GM23338 (cell line): ENCODE results near the gene SLC43A2. TPM values are rescaled to one million over a fixed set of nuclear protein-coding genes. Genes with fewer than 3 reads are reported as not detected.

Experiments used
- ATAC-seq: fragments of 200-7000 bp; cut with Tn5 transposase; 3 replicates; pipeline ENCODE4 v1.9.1; 2020
- DNase-seq: peaks from one replicate; pipeline ENCODE4 v3.0.0-alpha.2; 2015; ENCODE audit warnings: low spot score
- H2AFZ ChIP-seq: fragments of 200-600 bp; sonication (generic); 2 replicates; pipeline ENCODE4 v1.8.0; 2016; ENCODE audit warnings: antibody characterized with exemption, mild to moderate bottlenecking, moderate library complexity
- H3F3A ChIP-seq: fragments of 200-600 bp; sonication (generic); replicated peaks from 2 replicates; pipeline ENCODE4 v1.8.0; 2017; ENCODE audit warnings: antibody characterized with exemption, mixed run types, low read depth
- H3K27ac ChIP-seq: fragments of 200-600 bp; sonication (generic); 2 replicates; pipeline ENCODE4 v1.6.1; 2016; ENCODE audit warnings: low read depth
- H3K27me3 ChIP-seq: fragments of 200-600 bp; sonication (generic); 2 replicates; pipeline ENCODE4 v1.8.0; 2016; ENCODE audit warnings: mild to moderate bottlenecking, mixed run types, moderate library complexity; ENCODE audit not compliant: insufficient read depth
- H3K36me3 ChIP-seq: fragments of 200-600 bp; sonication (generic); 2 replicates; pipeline ENCODE4 v1.8.0; 2016; ENCODE audit warnings: mild to moderate bottlenecking; ENCODE audit not compliant: insufficient read depth
- H3K4me1 ChIP-seq: fragments of 200-600 bp; sonication (generic); 2 replicates; pipeline ENCODE4 v1.8.0; 2016; ENCODE audit warnings: mild to moderate bottlenecking, moderate library complexity; ENCODE audit not compliant: insufficient read depth
- H3K4me2 ChIP-seq: fragments of 200-600 bp; sonication (generic); 2 replicates; pipeline ENCODE4 v1.7.1; 2017; ENCODE audit warnings: mixed run types
- H3K4me3 ChIP-seq: fragments of 200-600 bp; sonication (generic); 2 replicates; pipeline ENCODE4 v1.6.1; 2016; ENCODE audit warnings: mixed run types
- H3K79me2 ChIP-seq: fragments of 200-600 bp; sonication (generic); replicated peaks from 2 replicates; pipeline ENCODE4 v1.8.0; 2017; ENCODE audit warnings: mild to moderate bottlenecking; ENCODE audit not compliant: insufficient read depth
- H3K9me2 ChIP-seq: fragments of 200-600 bp; sonication (generic); 2 replicates; pipeline ENCODE4 v1.8.0; 2017; ENCODE audit not compliant: insufficient read depth
- H4K20me1 ChIP-seq: fragments of 200-600 bp; sonication (generic); replicated peaks from 2 replicates; pipeline ENCODE4 v1.8.0; 2017; ENCODE audit warnings: mild to moderate bottlenecking; ENCODE audit not compliant: insufficient read depth
- H3K27ac Mint-ChIP-seq: 2 replicates; pipeline ENCODE4 v1.8.0; 2020; ENCODE audit warnings: inconsistent platforms, mild to moderate bottlenecking, moderate library complexity, mixed read lengths
- H3K27me3 Mint-ChIP-seq: 3 replicates; pipeline ENCODE4 v1.8.0; 2022; ENCODE audit warnings: low read depth, mild to moderate bottlenecking, moderate library complexity, mixed read lengths, inconsistent platforms; ENCODE audit not compliant: insufficient read depth, poor library complexity
- H3K36me3 Mint-ChIP-seq: 3 replicates; pipeline ENCODE4 v1.8.0; 2021; ENCODE audit warnings: low read depth, mild to moderate bottlenecking, inconsistent platforms, moderate library complexity, mixed read lengths
- H3K4me1 Mint-ChIP-seq: 3 replicates; pipeline ENCODE4 v1.8.0; 2020; ENCODE audit warnings: mild to moderate bottlenecking, inconsistent platforms, mixed read lengths
- H3K4me3 Mint-ChIP-seq: 3 replicates; pipeline ENCODE4 v1.8.0; 2021; ENCODE audit warnings: moderate library complexity, mild to moderate bottlenecking, inconsistent platforms, mixed read lengths
- H3K9me3 Mint-ChIP-seq: 3 replicates; pipeline ENCODE4 v1.8.0; 2020; ENCODE audit warnings: moderate library complexity, mild to moderate bottlenecking, inconsistent platforms, mixed read lengths
- CREB1 ChIP-seq: fragments of 250-450 bp; sonication (Bioruptor Pico); IDR thresholded peaks from 2 replicates; pipeline ENCODE4 v1.5.0; 2020; ENCODE audit warnings: low read depth, mild to moderate bottlenecking, moderate library complexity
- ETS1 ChIP-seq: IDR thresholded peaks from 2 replicates; pipeline ENCODE4 v1.6.1; 2016; ENCODE audit warnings: antibody characterized with exemption
- EZH2 ChIP-seq: fragments of 200-600 bp; sonication (generic); IDR thresholded peaks from one replicate; pipeline ENCODE4 v1.8.0; 2017; ENCODE audit warnings: antibody characterized with exemption, mild to moderate bottlenecking, low read depth; ENCODE audit not compliant: unreplicated experiment
- EZH2phosphoT487 ChIP-seq: fragments of 200-600 bp; sonication (generic); IDR thresholded peaks from one replicate; pipeline ENCODE4 v1.8.1; 2018; ENCODE audit warnings: antibody characterized with exemption; ENCODE audit not compliant: unreplicated experiment
- POLR2AphosphoS5 ChIP-seq: IDR thresholded peaks from 2 replicates; pipeline ENCODE4 v1.6.1; 2016; ENCODE audit warnings: antibody characterized with exemption, low read depth
- REST ChIP-seq: IDR thresholded peaks from one replicate; pipeline ENCODE4 v1.6.1; 2018; ENCODE audit warnings: antibody characterized with exemption; ENCODE audit not compliant: unreplicated experiment
- ZNF114 ChIP-seq: fragments of 250-450 bp; sonication (Bioruptor Pico); IDR thresholded peaks from 2 replicates; pipeline ENCODE4 v1.5.0; 2020; ENCODE audit warnings: mild to moderate bottlenecking, moderate library complexity
- ZNF331 ChIP-seq: fragments of 250-450 bp; sonication (Bioruptor Pico); IDR thresholded peaks from 2 replicates; pipeline ENCODE4 v1.5.0; 2020; ENCODE audit warnings: low read depth, mild to moderate bottlenecking, moderate library complexity
- polyA plus RNA-seq: library from polyadenylated mRNA; unstranded; fragments of >200 nt; fragmentation: Nextera tagmentation; extraction: Ambion mirVana; gene quantifications from 2 replicates; pipeline ENCODE4 v1.2.1, GENCODE V29; 2016
- total RNA-seq: library from RNA; depleted of rRNA; stranded (reverse); fragments of >200 nt; shearing (Covaris generic); gene quantifications from 2 replicates; pipeline ENCODE4 v1.2.3, GENCODE V29; 2014

SLC43A2 gene
- total and polyA plus RNA-seq, 2 experiments from 2014 or later, result 2.2 to 9.8 TPM

- H3K4me2 ChIP-seq, result 0 out of 2 replicates have a peak overlapping the region, but pooled peaks have one; percentile 34
- Mint-ChIP-seq H3K27ac (no peak overlapping the region; the same call in 1 of the 2 replicates), H3K27me3 (peaks cover 21% of the 10 kb centered on the region), H3K9me3 (peaks cover 4% of the 10 kb centered on the region; the same call in 1 of the 3 replicates), H3K4me1 (peaks cover 26% of the 10 kb centered on the region), H3K36me3 (no peaks in the 10 kb centered on the region), H3K4me3 (no peak overlapping the region)
- H3K36me3 ChIP-seq, result no peaks in the 10 kb centered on the region
- no peak overlapping the region for H3K27ac ChIP-seq
- no peaks in the 10 kb centered on the region for H3K79me2 ChIP-seq
- no peaks in the 10 kb centered on the region for H3K9me2 ChIP-seq
- peak overlapping the region; percentile 84; the same call in 1 of the 2 replicates for H2AFZ ChIP-seq
- DNase-seq (no peak), ATAC-seq (peak; percentile 63)
- no peaks in the 10 kb centered on the region for H4K20me1 ChIP-seq
- peaks cover 4% of the 10 kb centered on the region; the same call in 1 of the 2 replicates for H3F3A ChIP-seq
- TF ChIP-seq ZNF114 (CRISPR knock-in tag), result no peak
- no peak for TF ChIP-seq ZNF331 (CRISPR knock-in tag)
- no peak for TF ChIP-seq EZH2phosphoT487
- no peak for TF ChIP-seq CREB1 (CRISPR knock-in tag)
- TF ChIP-seq POLR2AphosphoS5, result no peak
- no peak for TF ChIP-seq REST
- TF ChIP-seq ETS1, result no peak
- no peak for TF ChIP-seq EZH2
- H3K4me3 ChIP-seq, result no peak overlapping the region
- H3K4me1 ChIP-seq, result peaks cover 8% of the 10 kb centered on the region; the same call in 1 of the 2 replicates
- H3K27me3 ChIP-seq, result no peaks in the 10 kb centered on the region
These were observed 59.5 kb downstream of the SLC43A2 start for GRCh38 chr17:1568950-1569810.

- Histone ChIP-seq H3K36me3 (no peaks in the 10 kb centered on the region), H3F3A (peaks cover 4% of the 10 kb centered on the region; the same call in 1 of the 2 replicates)
- no peak overlapping the region for H3K27ac Mint-ChIP-seq
These were observed 62.0 kb downstream of the SLC43A2 start for GRCh38 chr17:1566505-1567199.

More at GRCh38 chr17:1566505-1567199, 62.0 kb downstream of the SLC43A2 start:
- H3K36me3 Mint-ChIP-seq, result no peaks in the 10 kb centered on the region
- Histone ChIP-seq H3K4me1 (peaks cover 8% of the 10 kb centered on the region; the same call in 1 of the 2 replicates), H3K4me2 (no peak overlapping the region), H3K4me3 (no peak overlapping the region), H3K9me2 (no peaks in the 10 kb centered on the region), H4K20me1 (no peaks in the 10 kb centered on the region), H3K27ac (no peak overlapping the region), H3K79me2 (peaks cover under 1% of the 10 kb centered on the region), H2AFZ (peak overlapping the region; percentile 93), H3K27me3 (no peaks in the 10 kb centered on the region)
- ATAC-seq (no peak), DNase-seq (no peak)
- peaks cover 19% of the 10 kb centered on the region for H3K27me3 Mint-ChIP-seq
- TF ChIP-seq CREB1 (CRISPR knock-in tag) (no peak), ETS1 (no peak), EZH2 (no peak)
- H3K9me3 Mint-ChIP-seq, result peaks cover 8% of the 10 kb centered on the region
- H3K4me1 Mint-ChIP-seq, result peaks cover 26% of the 10 kb centered on the region
- H3K4me3 Mint-ChIP-seq, result no peak overlapping the region
